ENCODE data around the gene TEKT3. TPM values are rescaled to one million over a fixed set of nuclear protein-coding genes. Genes with fewer than 3 reads are reported as not detected.

TEKT3 gene
- total RNA-seq, 1 donor = 0.36 TPM

DNA sequence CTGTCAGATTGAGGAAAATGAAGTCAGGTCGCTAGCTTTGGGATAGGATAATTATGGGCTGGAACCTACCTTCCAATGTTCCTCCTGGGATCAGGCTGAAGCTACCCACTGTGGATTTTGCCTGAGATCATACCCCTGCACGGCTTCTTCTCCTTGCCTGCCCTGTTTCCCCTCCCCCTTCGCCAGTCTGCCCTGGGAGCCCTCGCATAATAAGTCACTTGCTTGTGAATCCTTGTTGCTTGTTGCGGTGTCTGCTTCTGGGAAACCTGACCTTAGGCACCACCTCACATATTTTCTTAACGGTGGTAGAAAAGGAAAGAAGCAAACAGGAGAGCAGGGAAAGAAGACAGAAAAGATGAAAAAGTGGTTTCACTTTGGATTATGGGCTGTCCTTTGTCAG is 63.0 kb downstream of the TEKT3 start:
- no peaks in the 10 kb centered on the region for H4K20me1 ChIP-seq (ENCODE audit: insufficient read depth, low read length)
- H3K4me3 ChIP-seq (ENCODE audit: insufficient read depth, low read length) = peak overlapping the region; percentile 60
- H3K4me2 ChIP-seq (ENCODE audit: insufficient read depth, low read length) = peak overlapping the region; percentile 77
- TF ChIP-seq, protein P1, sequence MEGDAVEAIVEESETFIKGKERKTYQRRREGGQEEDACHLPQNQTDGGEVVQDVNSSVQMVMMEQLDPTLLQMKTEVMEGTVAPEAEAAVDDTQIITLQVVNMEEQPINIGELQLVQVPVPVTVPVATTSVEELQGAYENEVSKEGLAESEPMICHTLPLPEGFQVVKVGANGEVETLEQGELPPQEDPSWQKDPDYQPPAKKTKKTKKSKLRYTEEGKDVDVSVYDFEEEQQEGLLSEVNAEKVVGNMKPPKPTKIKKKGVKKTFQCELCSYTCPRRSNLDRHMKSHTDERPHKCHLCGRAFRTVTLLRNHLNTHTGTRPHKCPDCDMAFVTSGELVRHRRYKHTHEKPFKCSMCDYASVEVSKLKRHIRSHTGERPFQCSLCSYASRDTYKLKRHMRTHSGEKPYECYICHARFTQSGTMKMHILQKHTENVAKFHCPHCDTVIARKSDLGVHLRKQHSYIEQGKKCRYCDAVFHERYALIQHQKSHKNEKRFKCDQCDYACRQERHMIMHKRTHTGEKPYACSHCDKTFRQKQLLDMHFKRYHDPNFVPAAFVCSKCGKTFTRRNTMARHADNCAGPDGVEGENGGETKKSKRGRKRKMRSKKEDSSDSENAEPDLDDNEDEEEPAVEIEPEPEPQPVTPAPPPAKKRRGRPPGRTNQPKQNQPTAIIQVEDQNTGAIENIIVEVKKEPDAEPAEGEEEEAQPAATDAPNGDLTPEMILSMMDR (IDR thresholded peaks at IDR 0.05; ENCODE audit: extremely low read depth, low read depth, low read length) = no peak
- H3K27me3 ChIP-seq (ENCODE audit: insufficient read depth, low read length) = no peaks in the 10 kb centered on the region
- H3K9me3 ChIP-seq (ENCODE audit: low read depth, low read length) = peaks cover 2% of the 10 kb centered on the region
- H3K27ac ChIP-seq (ENCODE audit: low read depth, low read length) = peak overlapping the region; percentile 87
- peaks cover 31% of the 10 kb centered on the region for H3K4me1 ChIP-seq (ENCODE audit: insufficient read depth, low read length)
- no peaks in the 10 kb centered on the region for H3K36me3 ChIP-seq (ENCODE audit: insufficient read depth, low read length)
- no peaks in the 10 kb centered on the region for H3K79me2 ChIP-seq (ENCODE audit: insufficient read depth, low read length)
- H2AFZ ChIP-seq (ENCODE audit: low read length) = peak overlapping the region; percentile 59
- no peak for DNase-seq (ENCODE audit: insufficient read length, low spot score, missing footprints)

DNA sequence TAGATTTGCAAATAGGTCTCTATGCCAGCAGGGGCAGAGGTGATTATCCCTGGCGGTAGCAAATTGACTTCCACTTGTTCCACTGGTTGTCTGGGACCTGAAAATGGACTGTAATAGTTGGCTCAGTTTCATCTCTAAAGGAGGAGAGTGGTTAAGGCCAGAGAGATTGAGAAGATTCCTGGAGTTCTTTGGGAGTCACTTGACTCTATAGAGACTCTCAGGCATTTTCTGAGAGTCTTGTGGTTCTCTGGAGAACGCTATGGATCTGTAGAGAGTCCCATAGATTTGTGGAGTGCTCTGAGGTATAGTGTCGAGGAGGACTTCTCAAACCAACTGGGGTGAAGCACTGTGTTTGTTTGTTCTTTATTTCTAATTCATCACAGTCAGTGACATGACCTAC is 67.4 kb downstream of the TEKT3 start:
- H3K4me1 ChIP-seq (ENCODE audit: insufficient read depth, low read length) = peaks cover 53% of the 10 kb centered on the region
- H3K4me2 ChIP-seq (ENCODE audit: insufficient read depth, low read length) = no peak overlapping the region
- peaks cover 2% of the 10 kb centered on the region for H3K9me3 ChIP-seq (ENCODE audit: low read depth, low read length)
- peak overlapping the region; percentile 83 for H3K27ac ChIP-seq (ENCODE audit: low read depth, low read length)
- no peaks in the 10 kb centered on the region for H3K27me3 ChIP-seq (ENCODE audit: insufficient read depth, low read length)
- H3K79me2 ChIP-seq (ENCODE audit: insufficient read depth, low read length) = no peaks in the 10 kb centered on the region
- TF ChIP-seq, protein P1 (IDR thresholded peaks at IDR 0.05; ENCODE audit: extremely low read depth, low read depth, low read length) = no peak
- DNase-seq (ENCODE audit: insufficient read length, low spot score, missing footprints) = no peak
- H4K20me1 ChIP-seq (ENCODE audit: insufficient read depth, low read length) = no peaks in the 10 kb centered on the region
- no peak overlapping the region for H2AFZ ChIP-seq (ENCODE audit: low read length)
- H3K4me3 ChIP-seq (ENCODE audit: insufficient read depth, low read length) = no peak overlapping the region
- H3K36me3 ChIP-seq (ENCODE audit: insufficient read depth, low read length) = no peaks in the 10 kb centered on the region

DNA sequence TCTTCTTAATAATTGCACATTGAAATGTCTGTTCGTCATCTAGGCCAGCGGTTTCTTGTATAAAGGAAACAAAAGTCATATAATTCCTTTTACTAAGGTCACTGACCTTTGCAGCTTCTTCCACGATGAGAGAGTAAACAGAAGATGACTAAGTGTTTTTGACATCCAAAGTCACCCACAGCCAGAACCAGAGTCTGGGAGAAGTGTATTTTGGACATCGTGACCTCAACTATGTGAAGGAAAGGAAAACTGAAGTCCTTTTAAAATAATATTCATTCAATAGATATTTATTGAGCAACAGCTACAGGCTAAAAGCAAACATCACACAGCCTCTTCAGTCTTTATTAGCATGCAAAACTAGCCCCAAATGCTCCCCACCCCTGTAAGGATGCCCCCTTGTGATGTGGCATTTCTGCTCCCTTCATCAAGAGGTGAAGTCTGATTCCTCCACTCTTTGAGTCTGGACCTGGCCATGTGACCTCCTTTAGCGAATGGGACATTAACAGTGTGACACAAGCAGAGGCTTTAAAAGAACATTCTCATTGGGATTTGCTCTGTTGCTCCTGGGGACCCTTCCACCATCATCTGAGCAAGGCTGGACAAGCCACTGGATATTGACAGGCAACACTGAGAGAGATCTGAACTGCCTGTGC is 68.1 kb downstream of the TEKT3 start:
- peak overlapping the region; percentile 83 for H3K27ac ChIP-seq (ENCODE audit: low read depth, low read length)
- H4K20me1 ChIP-seq (ENCODE audit: insufficient read depth, low read length) = no peaks in the 10 kb centered on the region
- peak; percentile 88 for DNase-seq (ENCODE audit: insufficient read length, low spot score, missing footprints)
- H3K36me3 ChIP-seq (ENCODE audit: insufficient read depth, low read length) = no peaks in the 10 kb centered on the region
- peaks cover 45% of the 10 kb centered on the region for H3K4me1 ChIP-seq (ENCODE audit: insufficient read depth, low read length)
- peaks cover 2% of the 10 kb centered on the region for H3K9me3 ChIP-seq (ENCODE audit: low read depth, low read length)
- no peaks in the 10 kb centered on the region for H3K27me3 ChIP-seq (ENCODE audit: insufficient read depth, low read length)
- peak overlapping the region; percentile 42 for H3K4me2 ChIP-seq (ENCODE audit: insufficient read depth, low read length)
- no peak overlapping the region for H3K4me3 ChIP-seq (ENCODE audit: insufficient read depth, low read length)
- TF ChIP-seq, protein P1 (IDR thresholded peaks at IDR 0.05; ENCODE audit: extremely low read depth, low read depth, low read length) = no peak
- H3K79me2 ChIP-seq (ENCODE audit: insufficient read depth, low read length) = no peaks in the 10 kb centered on the region
- no peak overlapping the region for H2AFZ ChIP-seq (ENCODE audit: low read length)

DNA sequence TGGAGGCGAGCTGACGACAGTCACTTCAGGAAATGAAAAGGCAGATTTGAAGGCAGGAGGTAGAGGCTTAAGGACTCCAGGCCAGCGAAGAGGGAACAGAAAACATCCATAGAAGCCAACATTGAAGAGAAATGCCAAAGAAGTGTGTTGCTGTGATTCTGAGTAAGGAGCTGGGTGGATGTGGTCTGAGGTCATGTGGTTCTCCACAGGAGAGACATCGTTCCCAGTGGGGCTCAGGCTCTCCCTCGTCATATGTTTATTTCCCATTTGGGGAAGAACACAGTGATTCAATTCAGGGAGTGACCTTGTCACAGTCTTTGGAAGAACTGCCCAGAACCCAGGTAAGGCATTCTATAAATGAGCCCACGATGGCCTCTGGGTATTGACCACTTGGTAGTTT is 69.7 kb downstream of the TEKT3 start:
- DNase-seq (ENCODE audit: insufficient read length, low spot score, missing footprints) = no peak
- Histone ChIP-seq H3K4me2 (ENCODE audit: insufficient read depth, low read length) (no peak overlapping the region), H3K79me2 (ENCODE audit: insufficient read depth, low read length) (no peaks in the 10 kb centered on the region), H3K27me3 (ENCODE audit: insufficient read depth, low read length) (no peaks in the 10 kb centered on the region), H3K4me1 (ENCODE audit: insufficient read depth, low read length) (peaks cover 39% of the 10 kb centered on the region), H3K4me3 (ENCODE audit: insufficient read depth, low read length) (peak overlapping the region; percentile 4), H4K20me1 (ENCODE audit: insufficient read depth, low read length) (no peaks in the 10 kb centered on the region), H3K36me3 (ENCODE audit: insufficient read depth, low read length) (no peaks in the 10 kb centered on the region), H3K27ac (ENCODE audit: low read depth, low read length) (peak overlapping the region; percentile 83), H2AFZ (ENCODE audit: low read length) (peak overlapping the region; percentile 2), H3K9me3 (ENCODE audit: low read depth, low read length) (peaks cover 2% of the 10 kb centered on the region)
- TF ChIP-seq, protein P1 (IDR thresholded peaks at IDR 0.05; ENCODE audit: extremely low read depth, low read depth, low read length) = no peak

Measured in osteoblast (primary cell).